ENCODE measurements around the gene CRY2. TPM values are rescaled to one million over a fixed set of nuclear protein-coding genes. Genes with fewer than 3 reads are reported as not detected.

CRY2 gene
- total and polyA plus RNA-seq, 10 of the 15 experiments (the other 5 are each of a cell fraction or from before 2014, with no cell fraction given): 1.2 to 14.7 (median 8.1) TPM

DNA sequence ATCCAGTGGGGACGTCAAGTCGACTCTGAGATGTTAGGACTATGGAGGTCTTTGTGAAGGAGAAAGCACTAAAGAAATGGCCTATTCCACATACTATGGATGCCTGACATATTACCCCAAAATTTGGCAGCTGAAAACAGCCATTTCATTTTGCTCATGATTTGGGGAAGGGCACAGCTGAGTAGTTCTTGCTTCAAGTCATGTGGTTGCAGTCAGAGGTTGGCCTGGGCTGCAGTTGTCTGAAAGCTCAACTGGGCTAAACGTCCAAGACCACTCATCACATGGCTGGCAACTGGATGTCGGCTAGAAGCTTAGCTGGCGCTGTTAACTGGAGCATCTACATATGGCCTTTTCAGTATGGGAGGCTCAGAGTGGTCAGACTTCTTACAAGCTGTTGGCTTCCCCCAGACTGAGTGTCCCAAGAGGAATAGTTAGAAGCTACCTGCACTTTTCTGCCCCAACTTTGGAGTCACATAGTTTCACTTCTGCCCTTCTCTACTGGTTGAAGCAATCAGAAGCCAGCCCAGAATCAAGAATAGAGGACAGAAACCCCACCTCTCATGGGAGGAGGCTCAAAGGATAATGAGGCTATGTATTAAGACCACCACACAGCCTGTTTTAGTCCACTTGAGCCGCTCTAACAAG is 28.2 kb upstream of the CRY2 start:
- no peak overlapping the region for H3K4me2 ChIP-seq (ENCODE audit: control insufficient read depth, insufficient read depth)
- peaks cover 20% of the 10 kb centered on the region for H3K4me1 ChIP-seq (ENCODE audit: control insufficient read depth, insufficient read depth, low read length)
- ATAC-seq (no peak; the same call in none of the 3 replicates), DNase-seq (ENCODE audit: low read depth, low spot score) (peak; percentile 28), FAIRE-seq (peak; percentile 59)
- no peak overlapping the region for H3K9ac ChIP-seq (ENCODE audit: control insufficient read depth, insufficient read depth, low read length)
- TF ChIP-seq MEF2B (IDR thresholded peaks at IDR 0.05; ENCODE audit: partially characterized antibody, poor library complexity, severe bottlenecking) (peak; percentile 23), SPI1 (IDR thresholded peaks at IDR 0.05; ENCODE audit: borderline replicate concordance, insufficient read depth, low read depth, low read length) (peak; percentile 43; the same call in 1 of the 2 replicates), KLF5 (IDR thresholded peaks at IDR 0.05; ENCODE audit: partially characterized antibody) (no peak)
- intact Hi-C loops (cut with micrococcal nuclease; ENCODE audit: unreplicated experiment) (no loop called here), in situ Hi-C loops (cut with MboI) (no loop called here)
- peak overlapping the region; percentile 20 for H2AFZ ChIP-seq (ENCODE audit: control insufficient read depth, low read depth, low read length)
- H3K36me3 ChIP-seq (ENCODE audit: control insufficient read depth in 2 of 2, insufficient read depth in 2 of 2, low read length in 1 of 2): no peaks in the 10 kb centered on the region
- H3K9me3 ChIP-seq (replicated peaks; ENCODE audit: control insufficient read depth, insufficient read depth, low read length): no peaks in the 10 kb centered on the region
- no peaks in the 10 kb centered on the region for H4K20me1 ChIP-seq (ENCODE audit: control insufficient read depth, insufficient read depth)
- H3K27me3 ChIP-seq (replicated peaks in 1 of 2; ENCODE audit: control insufficient read depth in 2 of 2, insufficient read depth in 2 of 2, low read length in 1 of 2): no peaks in the 10 kb centered on the region
- WGBS (ENCODE audit: insufficient coverage, insufficient replicate concordance, low lambda C conversion rate, missing lambda C conversion rate): 59% methylated on average over 6 of the region's 6 CpGs
- H3K27ac ChIP-seq (ENCODE audit: control insufficient read depth, insufficient read depth): no peak overlapping the region
- ChIA-PET POLR2A (interaction anchor here (0.6 to 1.9 kb wide), 2 partner anchors 27 to 304 kb away, joined by 5 to 9 read pairs; no protein-coding TSS in a partner anchor), CTCF (interaction anchor here (0.6 to 3.6 kb wide), 5 partner anchors 9 to 42 kb away, joined by 3 to 18 read pairs (median 4); partner anchors contain the start of gene CRY2), RAD21 (ENCODE audit: unreplicated experiment) (interaction anchor here (1.2 to 3.5 kb wide), 2 partner anchors 24 to 28 kb away, joined by 3 to 13 read pairs; partner anchors contain the start of gene CRY2), SMC1A (ENCODE audit: uncharacterized antibody, unreplicated experiment) (interaction anchor here (0.7 to 3.9 kb wide), 4 partner anchors 15 to 27 kb away, joined by 3 to 17 read pairs (median 3); partner anchors contain the start of gene CRY2)
- no TSS peak for BruUV-seq (replicated peaks)
- H3K79me2 ChIP-seq (ENCODE audit: control insufficient read depth, insufficient read depth, low read length): no peaks in the 10 kb centered on the region
- H3K4me3 ChIP-seq: no peak overlapping the region

GRCh38 chr11:45820211-45820857 is 26.9 kb upstream of the CRY2 start:
- CTCF ChIA-PET: interaction anchor here (1.3 to 3.6 kb wide), 3 partner anchors 11 to 27 kb away, joined by 3 to 15 read pairs (median 4); partner anchors contain the start of gene CRY2
- Histone ChIP-seq H3K9me3 (replicated peaks; ENCODE audit: control insufficient read depth, insufficient read depth, low read length) (no peaks in the 10 kb centered on the region), H3K27ac (ENCODE audit: control insufficient read depth, insufficient read depth) (no peak overlapping the region), H3K27me3 (replicated peaks in 1 of 2; ENCODE audit: control insufficient read depth in 2 of 2, insufficient read depth in 2 of 2, low read length in 1 of 2) (no peaks in the 10 kb centered on the region), H3K9ac (ENCODE audit: control insufficient read depth, insufficient read depth, low read length) (no peak overlapping the region), H3K4me1 (ENCODE audit: control insufficient read depth, insufficient read depth, low read length) (peaks cover 24% of the 10 kb centered on the region), H3K4me3 (no peak overlapping the region), H3K4me2 (ENCODE audit: control insufficient read depth, insufficient read depth) (no peak overlapping the region), H3K79me2 (ENCODE audit: control insufficient read depth, insufficient read depth, low read length) (no peaks in the 10 kb centered on the region), H2AFZ (ENCODE audit: control insufficient read depth, low read depth, low read length) (no peak overlapping the region), H3K36me3 (ENCODE audit: control insufficient read depth in 2 of 2, insufficient read depth in 2 of 2, low read length in 1 of 2) (no peaks in the 10 kb centered on the region), H4K20me1 (ENCODE audit: control insufficient read depth, insufficient read depth) (no peaks in the 10 kb centered on the region)
- FAIRE-seq (no peak), DNase-seq (ENCODE audit: low read depth, low spot score) (no peak), ATAC-seq (no peak)
- intact Hi-C loops (cut with micrococcal nuclease; ENCODE audit: unreplicated experiment): no loop called here
- POLR2A ChIA-PET: no interaction called here
- SMC1A ChIA-PET (ENCODE audit: uncharacterized antibody, unreplicated experiment): interaction anchor here (1.0 to 3.9 kb wide), 3 partner anchors 13 to 26 kb away, joined by 3 to 17 read pairs (median 4); partner anchors contain the start of gene CRY2
- 85% methylated on average over 5 of the region's 5 CpGs for WGBS (ENCODE audit: insufficient coverage, insufficient replicate concordance, low lambda C conversion rate, missing lambda C conversion rate)
- RAD21 ChIA-PET (ENCODE audit: unreplicated experiment): interaction anchor here (0.7 kb wide), 1 partner anchor 537 kb away, joined by 3 read pairs; no protein-coding TSS in a partner anchor
- BruUV-seq (replicated peaks): no TSS peak
- in situ Hi-C loops (cut with MboI): no loop called here
- TF ChIP-seq CHD4 (IDR thresholded peaks at IDR 0.05) (no peak), ATF7 (IDR thresholded peaks at IDR 0.05; ENCODE audit: low read depth) (no peak), NFXL1 (IDR thresholded peaks at IDR 0.05; ENCODE audit: borderline replicate concordance) (no peak), RAD21 (IDR thresholded peaks at IDR 0.05; ENCODE audit: insufficient read depth, low read depth, low read length) (no peak), CHD2 (IDR thresholded peaks at IDR 0.05; ENCODE audit: borderline replicate concordance, low read depth, low read length) (no peak)
- TF ChIP-seq, protein P1, sequence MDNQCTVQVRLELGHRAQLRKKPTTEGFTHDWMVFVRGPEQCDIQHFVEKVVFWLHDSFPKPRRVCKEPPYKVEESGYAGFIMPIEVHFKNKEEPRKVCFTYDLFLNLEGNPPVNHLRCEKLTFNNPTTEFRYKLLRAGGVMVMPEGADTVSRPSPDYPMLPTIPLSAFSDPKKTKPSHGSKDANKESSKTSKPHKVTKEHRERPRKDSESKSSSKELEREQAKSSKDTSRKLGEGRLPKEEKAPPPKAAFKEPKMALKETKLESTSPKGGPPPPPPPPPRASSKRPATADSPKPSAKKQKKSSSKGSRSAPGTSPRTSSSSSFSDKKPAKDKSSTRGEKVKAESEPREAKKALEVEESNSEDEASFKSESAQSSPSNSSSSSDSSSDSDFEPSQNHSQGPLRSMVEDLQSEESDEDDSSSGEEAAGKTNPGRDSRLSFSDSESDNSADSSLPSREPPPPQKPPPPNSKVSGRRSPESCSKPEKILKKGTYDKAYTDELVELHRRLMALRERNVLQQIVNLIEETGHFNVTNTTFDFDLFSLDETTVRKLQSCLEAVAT (IDR thresholded peaks at IDR 0.05): no peak

All from GM12878 (cell line).